ENCODE results near the gene SLCO6A1.

DNA sequence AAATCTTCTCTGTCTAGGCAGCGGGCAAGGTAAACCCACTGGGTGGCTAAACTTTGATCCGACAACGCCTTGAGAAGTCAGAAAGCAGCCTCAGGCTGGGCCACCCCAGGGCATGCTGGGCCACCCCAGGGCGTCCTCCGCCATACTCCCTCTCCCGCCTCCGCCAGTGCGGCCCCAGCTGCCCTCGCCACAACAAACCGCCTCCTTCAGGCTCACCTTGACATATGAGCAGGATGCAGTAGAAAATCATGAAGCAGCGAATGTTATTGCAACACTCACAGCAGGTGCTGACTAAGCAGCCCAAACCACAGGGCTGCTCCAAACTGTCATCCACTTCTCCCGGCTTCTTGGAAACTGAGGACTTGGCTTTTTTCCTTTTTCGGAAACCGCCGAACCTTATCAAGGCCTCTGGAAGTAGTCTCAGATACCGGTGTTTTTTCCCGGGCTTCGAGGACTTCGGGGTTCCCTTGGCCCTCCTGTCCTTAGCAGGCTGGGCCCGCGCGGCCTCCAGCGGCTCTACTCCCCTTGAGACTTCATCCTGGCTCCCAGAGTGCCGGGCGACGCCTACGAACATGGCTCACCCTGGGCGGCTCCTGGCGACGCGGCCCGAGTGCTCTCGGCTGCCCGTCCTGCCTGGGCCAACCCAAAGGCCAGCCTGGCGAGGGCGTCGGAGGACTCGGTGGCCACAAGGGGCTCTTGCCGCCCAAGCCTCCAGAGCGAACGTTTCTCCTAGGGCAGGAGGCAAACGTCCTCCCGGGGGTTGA lies at the start of gene SLCO6A1:
- TF ChIP-seq CTCF (IDR thresholded peaks at IDR 0.05) (no peak), EP300 (IDR thresholded peaks at IDR 0.05) (no peak), POLR2A (IDR thresholded peaks at IDR 0.05) (no peak)

Data from tibial nerve (tissue), 4 donors.